Loucy (cell line): ENCODE measurements around the gene CNBD2.

Experiments used
- CTCF ChIP-seq: fragments of 200-600 bp; sonication (generic); conservative IDR thresholded peaks from 2 replicates; pipeline ENCODE4 v1.5.1; 2014; ENCODE audit warnings: mild to moderate bottlenecking, antibody characterized with exemption, low read length
- EZH2phosphoT487 ChIP-seq: fragments of 200-600 bp; IDR thresholded peaks from 2 replicates; pipeline ENCODE4 v1.6.1; 2018; ENCODE audit warnings: antibody characterized with exemption, mild to moderate bottlenecking, moderate library complexity, borderline replicate concordance

GRCh38 chr20:36040571-36040970 lies 72.2 kb downstream of the CNBD2 start:
- TF ChIP-seq CTCF: no peak
- TF ChIP-seq EZH2phosphoT487: no peak
